ENCODE measurements around the gene TCEAL4.

The TCEAL4 gene

DNA sequence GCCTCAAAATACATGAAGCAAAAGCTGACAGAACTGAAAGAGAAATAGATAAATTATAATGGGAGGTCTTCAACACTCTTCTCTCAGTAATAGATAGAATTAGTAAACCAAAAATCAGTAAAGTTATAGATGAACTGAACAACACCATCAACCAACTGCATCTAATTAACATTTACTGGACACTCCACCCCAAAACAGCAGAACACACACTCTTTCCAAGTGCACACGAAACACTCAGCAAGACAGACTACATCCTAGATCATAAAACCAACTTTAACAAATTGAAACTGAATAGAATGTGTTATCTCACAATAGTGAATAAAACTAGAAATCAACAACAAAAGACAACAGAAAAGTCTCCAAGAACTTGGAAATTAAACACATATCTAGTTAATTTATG is 25.1 kb upstream of the TCEAL4 start:
- ChIA-PET CTCF (no interaction called here), POLR2A (no interaction called here)
- TF ChIP-seq, protein P1, sequence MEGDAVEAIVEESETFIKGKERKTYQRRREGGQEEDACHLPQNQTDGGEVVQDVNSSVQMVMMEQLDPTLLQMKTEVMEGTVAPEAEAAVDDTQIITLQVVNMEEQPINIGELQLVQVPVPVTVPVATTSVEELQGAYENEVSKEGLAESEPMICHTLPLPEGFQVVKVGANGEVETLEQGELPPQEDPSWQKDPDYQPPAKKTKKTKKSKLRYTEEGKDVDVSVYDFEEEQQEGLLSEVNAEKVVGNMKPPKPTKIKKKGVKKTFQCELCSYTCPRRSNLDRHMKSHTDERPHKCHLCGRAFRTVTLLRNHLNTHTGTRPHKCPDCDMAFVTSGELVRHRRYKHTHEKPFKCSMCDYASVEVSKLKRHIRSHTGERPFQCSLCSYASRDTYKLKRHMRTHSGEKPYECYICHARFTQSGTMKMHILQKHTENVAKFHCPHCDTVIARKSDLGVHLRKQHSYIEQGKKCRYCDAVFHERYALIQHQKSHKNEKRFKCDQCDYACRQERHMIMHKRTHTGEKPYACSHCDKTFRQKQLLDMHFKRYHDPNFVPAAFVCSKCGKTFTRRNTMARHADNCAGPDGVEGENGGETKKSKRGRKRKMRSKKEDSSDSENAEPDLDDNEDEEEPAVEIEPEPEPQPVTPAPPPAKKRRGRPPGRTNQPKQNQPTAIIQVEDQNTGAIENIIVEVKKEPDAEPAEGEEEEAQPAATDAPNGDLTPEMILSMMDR (IDR thresholded peaks at IDR 0.05; ENCODE audit: insufficient read depth, low read length, missing control alignments), result no peak
- DNase-seq (ENCODE audit: low read depth, low spot score), result no peak
- H3K4me3 ChIP-seq (ENCODE audit: low read depth, low read length), result no peak overlapping the region

DNA sequence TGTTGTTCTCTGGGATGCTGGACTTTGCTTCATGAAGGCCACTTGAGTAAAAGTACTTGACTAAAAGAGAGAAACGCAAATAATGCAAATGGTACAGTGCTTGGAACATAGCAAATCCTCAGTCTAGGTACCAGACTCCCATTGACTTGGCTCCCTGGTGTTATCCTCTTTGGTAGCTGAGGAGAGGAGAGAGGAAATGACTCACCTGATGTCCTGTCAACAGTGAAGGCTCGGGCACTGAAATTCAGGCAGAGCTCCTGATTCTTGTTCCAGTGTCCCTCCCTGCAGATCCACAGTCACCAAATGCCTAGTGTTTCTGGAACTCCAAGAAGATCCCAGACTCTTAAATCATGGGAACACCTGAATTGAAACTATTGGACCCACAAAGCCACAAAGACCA is 22.5 kb upstream of the TCEAL4 start:
- ChIA-PET CTCF (no interaction called here), POLR2A (no interaction called here)
- no peak overlapping the region for H3K4me3 ChIP-seq (ENCODE audit: low read depth, low read length)
- DNase-seq (ENCODE audit: low read depth, low spot score), result no peak
- TF ChIP-seq, protein P1 (IDR thresholded peaks at IDR 0.05; ENCODE audit: insufficient read depth, low read length, missing control alignments), result no peak

DNA sequence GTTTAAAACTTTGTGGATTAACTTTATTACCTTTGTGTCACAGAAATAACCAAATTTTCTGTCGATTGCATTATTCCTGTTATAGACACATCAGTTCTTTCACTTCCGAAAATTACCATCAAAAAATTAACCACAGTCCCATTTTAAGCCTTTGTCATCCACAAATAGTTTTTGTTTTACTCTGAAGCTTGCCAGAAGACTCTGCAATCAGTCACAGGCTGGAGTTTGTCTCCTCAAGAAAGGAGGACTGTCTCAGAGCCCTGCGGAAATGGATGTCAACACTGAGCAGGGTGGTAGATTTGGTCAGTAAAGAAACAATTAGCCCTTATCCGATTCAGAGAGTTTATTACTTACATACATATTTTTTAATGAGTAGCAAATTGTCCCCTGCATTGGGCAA is 20.1 kb upstream of the TCEAL4 start:
- no peak for DNase-seq (ENCODE audit: low read depth, low spot score)
- POLR2A ChIA-PET, result no interaction called here
- CTCF ChIA-PET, result no interaction called here
- no peak overlapping the region for H3K4me3 ChIP-seq (ENCODE audit: low read depth, low read length)
- TF ChIP-seq, protein P1 (IDR thresholded peaks at IDR 0.05; ENCODE audit: insufficient read depth, low read length, missing control alignments), result no peak

DNA sequence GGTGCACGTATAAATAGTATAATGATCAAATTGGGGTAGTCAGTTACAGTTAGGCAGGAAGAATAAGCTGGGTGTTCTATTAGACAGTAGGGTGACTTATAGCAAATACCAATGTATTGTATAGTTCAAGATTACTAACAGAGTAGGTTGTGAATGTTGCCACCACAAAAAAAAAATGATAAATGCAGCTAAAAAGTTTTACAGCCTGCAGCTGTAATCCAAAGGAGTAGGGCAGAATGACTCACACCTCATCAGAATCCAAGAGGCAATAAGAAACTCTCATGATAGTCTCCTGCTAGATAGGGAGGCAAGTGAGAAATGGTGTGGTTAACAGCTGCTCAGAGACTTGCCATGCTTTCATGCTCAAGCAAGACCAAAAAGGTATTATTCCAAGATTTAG is 19.6 kb upstream of the TCEAL4 start:
- DNase-seq (ENCODE audit: low read depth, low spot score), result peak; percentile 24
- CTCF ChIA-PET, result no interaction called here
- POLR2A ChIA-PET, result interaction anchor here (0.7 kb wide), 1 partner anchor 312 kb away, joined by 5 read pairs; no protein-coding TSS in a partner anchor

DNA sequence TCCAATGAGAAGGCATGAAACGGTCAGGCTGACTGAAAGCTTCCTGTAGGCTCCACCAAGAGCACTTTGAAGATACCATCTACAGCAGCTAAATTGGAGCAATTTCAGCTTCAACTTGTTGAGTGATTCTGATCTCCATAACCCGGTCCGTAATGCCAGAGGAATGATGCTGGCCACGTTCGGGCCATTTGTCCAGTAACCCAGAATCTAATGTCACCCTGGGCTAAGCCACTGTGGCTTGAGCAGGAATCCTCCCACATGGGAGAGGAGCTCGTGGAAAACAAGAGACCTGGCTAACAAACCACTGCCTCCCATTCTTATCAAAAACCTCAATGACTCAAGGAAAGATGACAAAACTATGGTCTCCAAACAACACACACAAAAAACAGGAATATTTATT is 14.2 kb upstream of the TCEAL4 start:
- POLR2A ChIA-PET, result no interaction called here

More for the DNA sequence above, 19.6 kb upstream of the TCEAL4 start:
- TF ChIP-seq, protein P1 (IDR thresholded peaks at IDR 0.05; ENCODE audit: insufficient read depth, low read length, missing control alignments), result no peak
- H3K4me3 ChIP-seq (ENCODE audit: low read depth, low read length), result no peak overlapping the region

DNA sequence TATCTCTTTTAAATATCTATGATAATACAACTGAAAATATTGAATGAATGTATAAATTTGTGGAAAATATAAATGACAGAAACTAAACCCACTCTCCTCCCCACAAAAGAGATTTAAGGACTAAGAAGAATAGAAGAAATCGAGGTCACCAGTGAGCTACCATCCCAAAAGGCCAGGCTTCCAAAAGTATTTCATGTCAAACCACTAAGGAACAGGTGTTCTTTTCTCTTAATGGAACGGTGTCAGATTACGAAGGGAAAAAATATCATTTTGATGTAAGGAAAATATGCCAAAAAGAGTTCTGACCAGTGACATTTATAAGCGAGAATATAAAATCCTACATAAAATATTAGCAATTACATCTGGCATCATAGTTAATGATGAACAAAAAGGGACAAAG is 13.6 kb upstream of the TCEAL4 start:
- DNase-seq (ENCODE audit: low read depth, low spot score), result no peak
- CTCF ChIA-PET, result no interaction called here
- TF ChIP-seq, protein P1 (IDR thresholded peaks at IDR 0.05; ENCODE audit: insufficient read depth, low read length, missing control alignments), result no peak
- no peak overlapping the region for H3K4me3 ChIP-seq (ENCODE audit: low read depth, low read length)
- POLR2A ChIA-PET, result no interaction called here

More for the DNA sequence above, 14.2 kb upstream of the TCEAL4 start:
- CTCF ChIA-PET, result no interaction called here
- DNase-seq (ENCODE audit: low read depth, low spot score), result no peak
- TF ChIP-seq, protein P1 (IDR thresholded peaks at IDR 0.05; ENCODE audit: insufficient read depth, low read length, missing control alignments), result no peak
- no peak overlapping the region for H3K4me3 ChIP-seq (ENCODE audit: low read depth, low read length)
